Mesenchymal stem cell (in vitro differentiated cells and primary cell): Measurements from ENCODE around the gene CRYBG1.

ENCODE experiments used
- DNase-seq: peaks from one replicate; pipeline ENCODE4 v3.0.0-alpha.2; 2013
- H2AFZ ChIP-seq: one replicate; pipeline ENCODE4 v1.6.1; 2013; ENCODE audit warnings: low read depth, mild to moderate bottlenecking, control low read depth, inconsistent platforms, low read length, moderate library complexity
- H2AK5ac ChIP-seq: 2 replicates; pipeline ENCODE4 v1.6.1; 2013; ENCODE audit warnings: low read length, moderate library complexity, mild to moderate bottlenecking, inconsistent platforms; ENCODE audit not compliant: severe bottlenecking
- H2BK120ac ChIP-seq: one replicate; pipeline ENCODE4 v1.6.1; 2013; ENCODE audit warnings: low read depth, mild to moderate bottlenecking, inconsistent platforms, low read length, moderate library complexity
- H2BK12ac ChIP-seq, 2 experiments: one replicate each; pipeline ENCODE4 v1.6.1; 2013; ENCODE audit warnings: inconsistent platforms in 2 of 2, low read length in 2 of 2, mild to moderate bottlenecking in 2 of 2, moderate library complexity in 2 of 2, control low read depth in 1 of 2
- H2BK15ac ChIP-seq: one replicate; pipeline ENCODE4 v1.6.1; 2013; ENCODE audit warnings: mild to moderate bottlenecking, low read depth, inconsistent platforms; ENCODE audit not compliant: poor library complexity, severe bottlenecking
- H2BK5ac ChIP-seq: 2 replicates; pipeline ENCODE4 v1.6.1; 2013; ENCODE audit warnings: low read depth, mild to moderate bottlenecking, low read length, control low read depth, inconsistent platforms; ENCODE audit not compliant: poor library complexity, severe bottlenecking
- H3K14ac ChIP-seq, 2 experiments: one replicate each; pipeline ENCODE4 v1.6.1; 2013; ENCODE audit warnings: inconsistent platforms in 2 of 2, low read length in 2 of 2, control low read depth in 1 of 2, mild to moderate bottlenecking in 1 of 2, moderate library complexity in 1 of 2
- H3K18ac ChIP-seq, 2 experiments: one replicate each; pipeline ENCODE4 v1.6.1; 2013; ENCODE audit warnings: inconsistent platforms in 2 of 2, low read length in 2 of 2, control low read depth in 1 of 2, low read depth in 1 of 2, mild to moderate bottlenecking in 1 of 2
- H3K23ac ChIP-seq, 2 experiments: one replicate each; pipeline ENCODE4 v1.6.1; 2013; ENCODE audit warnings: inconsistent platforms in 2 of 2, low read length in 2 of 2, mild to moderate bottlenecking in 2 of 2, moderate library complexity in 2 of 2, control low read depth in 1 of 2
- H3K27ac ChIP-seq: 2 replicates; pipeline ENCODE4 v1.5.1; 2013; ENCODE audit warnings: mild to moderate bottlenecking, moderate library complexity, low read length, control low read depth, inconsistent platforms; ENCODE audit not compliant: poor library complexity, severe bottlenecking
- H3K27me3 ChIP-seq, 2 experiments: 2 replicates each; pipeline versions ENCODE4 v1.6.1 to v1.7.0; 2013; ENCODE audit warnings: low read length in 2 of 2, mild to moderate bottlenecking in 2 of 2, moderate library complexity in 2 of 2, control low read depth in 1 of 2, inconsistent platforms in 1 of 2; ENCODE audit not compliant: control insufficient read depth in 1 of 2, insufficient read depth in 1 of 2
- H3K36me3 ChIP-seq, 2 experiments: 2 replicates each; pipeline versions ENCODE4 v1.6.1 to v1.7.0; 2013; ENCODE audit warnings: low read length in 2 of 2, control low read depth in 1 of 2, inconsistent platforms in 1 of 2, low read depth in 1 of 2, mild to moderate bottlenecking in 1 of 2; ENCODE audit not compliant: insufficient read depth in 2 of 2, control insufficient read depth in 1 of 2
- H3K4ac ChIP-seq, 2 experiments: one replicate each; pipeline ENCODE4 v1.6.1; 2013; ENCODE audit warnings: inconsistent platforms in 2 of 2, low read length in 2 of 2, mild to moderate bottlenecking in 2 of 2, moderate library complexity in 2 of 2, control low read depth in 1 of 2, low read depth in 1 of 2
- H3K4me1 ChIP-seq: 2 replicates; pipeline ENCODE4 v1.6.1; 2013; ENCODE audit warnings: low read depth, low read length, control low read depth; ENCODE audit not compliant: control insufficient read depth, insufficient read depth
- H3K4me2 ChIP-seq: 2 replicates; pipeline ENCODE4 v1.6.1; 2013; ENCODE audit warnings: low read length, mild to moderate bottlenecking, inconsistent platforms; ENCODE audit not compliant: poor library complexity, severe bottlenecking
- H3K4me3 ChIP-seq, 2 experiments: 2 replicates each; pipeline versions ENCODE4 v1.5.1 to v1.7.0; 2013; ENCODE audit warnings: low read length in 2 of 2, mild to moderate bottlenecking in 2 of 2, control low read depth in 1 of 2, low read depth in 1 of 2; ENCODE audit not compliant: insufficient read depth in 1 of 2
- H3K79me1 ChIP-seq: replicated peaks from 2 replicates; pipeline ENCODE4 v1.6.1; 2013; ENCODE audit warnings: mild to moderate bottlenecking, control low read depth, low read length, inconsistent platforms; ENCODE audit not compliant: poor library complexity, severe bottlenecking
- H3K9ac ChIP-seq: 2 replicates; pipeline ENCODE4 v1.7.0; 2013; ENCODE audit warnings: mild to moderate bottlenecking, low read length, moderate library complexity
- H3K9me3 ChIP-seq: 2 replicates; pipeline ENCODE4 v1.7.0; 2013; ENCODE audit warnings: mild to moderate bottlenecking, low read length; ENCODE audit not compliant: control insufficient read depth
- H4K8ac ChIP-seq: one replicate; pipeline ENCODE4 v1.6.1; 2013; ENCODE audit warnings: inconsistent platforms, mild to moderate bottlenecking, low read length, moderate library complexity
- H4K91ac ChIP-seq: one replicate; pipeline ENCODE4 v1.6.1; 2013; ENCODE audit warnings: mild to moderate bottlenecking, low read length, inconsistent platforms
- WGBS: methylation state at CpG from one replicate; pipeline ENCODE4 v1.1.7; 2013; ENCODE audit warnings: mixed read lengths; 5-methylcytosine and 5-hydroxymethylcytosine counted together

CRYBG1 gene

GRCh38 chr6:106574741-106575458 is 214.4 kb downstream of the CRYBG1 start:
- H3K4ac ChIP-seq = no peak overlapping the region
- no peaks in the 10 kb centered on the region for H3K79me1 ChIP-seq
- H3K9ac ChIP-seq = peak overlapping the region; percentile 31
- H3K27ac ChIP-seq = no peak overlapping the region
- no peak overlapping the region for H2BK15ac ChIP-seq
- H4K8ac ChIP-seq = peak overlapping the region; percentile 40
- H3K36me3 ChIP-seq = peaks cover 0 to 18% of the 10 kb centered on the region in 2 experiments
- H2AFZ ChIP-seq = no peak overlapping the region
- no peak overlapping the region for H2BK5ac ChIP-seq
- no peak overlapping the region for H2BK120ac ChIP-seq
- no peaks in the 10 kb centered on the region for H3K9me3 ChIP-seq
- no peak overlapping the region for H3K4me2 ChIP-seq
- WGBS = 66% methylated on average over 16 of the region's 16 CpGs
- H3K27me3 ChIP-seq = no peaks in the 10 kb centered on the region
- H3K4me1 ChIP-seq = peaks cover 7% of the 10 kb centered on the region
- H4K91ac ChIP-seq = no peak overlapping the region
- no peak overlapping the region for H3K23ac ChIP-seq
- DNase-seq = peak; percentile 85
- no peak overlapping the region for H2AK5ac ChIP-seq
- H3K4me3 ChIP-seq = no peak overlapping the region
- H3K14ac ChIP-seq = no peak overlapping the region
- peak overlapping the region in 1 of 2 experiments; percentile 75 for H2BK12ac ChIP-seq
- H3K18ac ChIP-seq = peak overlapping the region in 1 of 2 experiments; percentile 55

- no peak overlapping the region for H3K14ac ChIP-seq
- H3K23ac ChIP-seq = no peak overlapping the region
- no peak overlapping the region for H2BK120ac ChIP-seq
- 91% methylated on average over 2 of the region's 2 CpGs for WGBS
- no peak overlapping the region for H3K4me2 ChIP-seq
- no peak overlapping the region for H3K18ac ChIP-seq
- no peak overlapping the region for H4K8ac ChIP-seq
- no peak overlapping the region for H2BK5ac ChIP-seq
- no peak overlapping the region for H3K4me3 ChIP-seq
- no peak for DNase-seq
- H2BK12ac ChIP-seq = no peak overlapping the region
- H3K9ac ChIP-seq = no peak overlapping the region
- peaks cover 0 to 12% of the 10 kb centered on the region in 2 experiments for H3K36me3 ChIP-seq
- no peak overlapping the region for H2AFZ ChIP-seq
- peaks cover 7% of the 10 kb centered on the region for H3K4me1 ChIP-seq
- no peak overlapping the region for H2BK15ac ChIP-seq
- H2AK5ac ChIP-seq = no peak overlapping the region
- H4K91ac ChIP-seq = no peak overlapping the region
- H3K4ac ChIP-seq = no peak overlapping the region
- no peaks in the 10 kb centered on the region for H3K9me3 ChIP-seq
- H3K27ac ChIP-seq = no peak overlapping the region
- no peaks in the 10 kb centered on the region for H3K79me1 ChIP-seq
- H3K27me3 ChIP-seq = no peaks in the 10 kb centered on the region
Measured at GRCh38 chr6:106579281-106579680, 218.8 kb downstream of the CRYBG1 start.

GRCh38 chr6:106581468-106581867 is 221.0 kb downstream of the CRYBG1 start:
- 100% methylated on average over 1 of the region's 1 CpG for WGBS
- no peak overlapping the region for H2BK120ac ChIP-seq
- H3K27me3 ChIP-seq = no peaks in the 10 kb centered on the region
- H3K23ac ChIP-seq = no peak overlapping the region
- H3K79me1 ChIP-seq = no peaks in the 10 kb centered on the region
- no peak overlapping the region for H2BK15ac ChIP-seq
- no peak overlapping the region for H3K27ac ChIP-seq
- H3K4me3 ChIP-seq = no peak overlapping the region
- H2AFZ ChIP-seq = no peak overlapping the region
- H2BK12ac ChIP-seq = peak overlapping the region in 1 of 2 experiments; percentile 31
- H4K8ac ChIP-seq = no peak overlapping the region
- H3K9me3 ChIP-seq = no peaks in the 10 kb centered on the region
- H3K18ac ChIP-seq = no peak overlapping the region
- H2BK5ac ChIP-seq = no peak overlapping the region
- no peak for DNase-seq
- no peaks in the 10 kb centered on the region for H3K4me1 ChIP-seq
- H3K4ac ChIP-seq = no peak overlapping the region
- peaks cover 0 to 12% of the 10 kb centered on the region in 2 experiments for H3K36me3 ChIP-seq
- H3K4me2 ChIP-seq = no peak overlapping the region
- no peak overlapping the region for H3K9ac ChIP-seq
- H4K91ac ChIP-seq = no peak overlapping the region
- no peak overlapping the region for H3K14ac ChIP-seq
- H2AK5ac ChIP-seq = no peak overlapping the region

GRCh38 chr6:106586815-106587415 is 226.4 kb downstream of the CRYBG1 start:
- Histone ChIP-seq H3K14ac (no peak overlapping the region), H3K27ac (no peak overlapping the region), H2AK5ac (no peak overlapping the region), H4K91ac (no peak overlapping the region), H3K4me2 (no peak overlapping the region), H2BK15ac (no peak overlapping the region), H4K8ac (no peak overlapping the region), H3K36me3 (peaks cover 4 to 12% of the 10 kb centered on the region in 2 experiments), H3K18ac (no peak overlapping the region), H3K79me1 (no peaks in the 10 kb centered on the region), H2BK5ac (no peak overlapping the region), H3K9ac (no peak overlapping the region), H3K9me3 (no peaks in the 10 kb centered on the region), H3K4ac (no peak overlapping the region), H3K27me3 (no peaks in the 10 kb centered on the region), H2AFZ (no peak overlapping the region), H2BK120ac (no peak overlapping the region), H2BK12ac (no peak overlapping the region), H3K4me1 (peaks cover 4% of the 10 kb centered on the region), H3K23ac (no peak overlapping the region), H3K4me3 (no peak overlapping the region)
- 98% methylated on average over 4 of the region's 4 CpGs for WGBS
- no peak for DNase-seq
